Ectodermal cell (in vitro differentiated cells): Measurements from ENCODE around the gene TSSK3.
"Not testable (repeated sequence)": the region's sequence is repeated elsewhere in the genome, so short reads cannot be mapped to it uniquely, and the experiment has no call there.

Experiments
- H3K27ac ChIP-seq: 2 replicates; pipeline ENCODE4 v1.7.0; 2013; ENCODE audit warnings: mild to moderate bottlenecking, low read depth, low read length; ENCODE audit not compliant: insufficient read depth, poor library complexity, severe bottlenecking
- H3K27me3 ChIP-seq: 2 replicates; pipeline ENCODE4 v1.7.0; 2013; ENCODE audit warnings: mild to moderate bottlenecking, low read length; ENCODE audit not compliant: insufficient read depth, control insufficient read depth, poor library complexity, severe bottlenecking
- H3K36me3 ChIP-seq: one replicate; pipeline ENCODE4 v1.7.0; 2013; ENCODE audit warnings: low read length; ENCODE audit not compliant: control insufficient read depth, insufficient read depth
- H3K4me1 ChIP-seq: one replicate; pipeline ENCODE4 v1.7.0; 2013; ENCODE audit warnings: low read length; ENCODE audit not compliant: control insufficient read depth, insufficient read depth
- H3K4me3 ChIP-seq: 2 replicates; pipeline ENCODE4 v1.7.0; 2013; ENCODE audit warnings: low read depth, low read length, control low read depth; ENCODE audit not compliant: insufficient read depth
- H3K9me3 ChIP-seq: 2 replicates; pipeline ENCODE4 v1.7.0; 2013; ENCODE audit warnings: mild to moderate bottlenecking, low read length, moderate library complexity; ENCODE audit not compliant: control insufficient read depth
- WGBS, 2 experiments: methylation state at CpG; one replicate each; pipeline ENCODE4 v1.1.7; 2013; ENCODE audit warnings: missing lambda C conversion rate in 2 of 2; 5-methylcytosine and 5-hydroxymethylcytosine counted together

Gene TSSK3

DNA sequence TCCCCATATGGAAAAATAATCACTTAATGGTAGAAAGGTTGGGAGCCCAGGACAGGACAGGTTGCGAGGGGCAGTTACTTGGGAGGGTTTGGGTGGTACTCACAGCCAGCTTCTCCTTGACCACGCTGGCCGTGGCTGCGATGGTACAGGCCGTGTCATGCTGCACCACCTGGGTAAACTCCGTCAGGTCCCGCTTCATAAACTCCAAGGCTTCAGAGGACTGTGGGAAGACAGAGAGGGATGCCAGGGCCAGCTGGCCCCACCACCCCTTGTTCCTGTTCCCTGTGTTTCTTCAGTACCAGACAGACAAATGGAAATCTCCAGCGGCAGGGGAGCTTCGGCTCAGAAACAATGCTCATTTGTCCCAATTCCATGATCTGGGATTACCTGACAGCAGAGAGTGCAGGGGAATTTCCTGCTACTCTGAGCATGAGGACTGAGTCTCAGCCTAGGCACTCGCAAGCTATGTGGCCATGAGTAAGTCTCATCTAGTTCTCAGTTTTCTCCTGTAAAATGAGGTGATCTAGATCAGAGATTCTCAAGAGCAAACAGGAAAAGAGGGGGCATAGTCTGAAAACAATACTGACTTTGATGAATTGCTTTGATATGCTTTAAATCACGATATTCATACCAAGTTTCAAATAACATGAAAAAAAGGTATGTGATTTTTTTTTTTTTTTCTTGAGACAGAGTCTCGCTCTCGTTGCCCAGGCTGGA, 24.5 kb downstream of the TSSK3 start:
- peaks cover 54% of the 10 kb centered on the region for H3K36me3 ChIP-seq
- H3K27ac ChIP-seq: no peak overlapping the region
- WGBS, 2 experiments: 94 to 97% methylated on average over 13 of the region's 13 CpGs
- no peak overlapping the region for H3K4me3 ChIP-seq
- no peaks in the 10 kb centered on the region for H3K4me1 ChIP-seq
- no peaks in the 10 kb centered on the region for H3K9me3 ChIP-seq
- H3K27me3 ChIP-seq: no peaks in the 10 kb centered on the region

DNA sequence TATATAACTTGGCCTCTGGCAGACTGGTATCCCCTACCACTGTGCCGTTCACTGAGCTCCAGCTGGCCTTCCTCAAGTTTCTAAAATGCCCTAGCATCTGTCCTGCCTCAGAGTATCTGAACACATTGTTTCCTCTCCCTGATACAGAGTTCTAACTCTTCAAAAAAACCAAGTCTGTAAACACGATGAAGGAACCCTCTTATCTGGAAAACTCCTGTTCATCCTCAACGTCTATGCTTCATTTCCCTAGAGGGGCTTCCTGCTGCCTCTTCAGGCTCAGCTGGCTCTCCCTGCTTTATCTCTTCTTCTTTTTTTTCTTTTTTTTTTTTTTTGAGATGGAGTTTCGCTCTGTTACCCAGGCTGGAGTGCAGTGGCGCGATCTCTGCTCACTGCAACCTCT, 26.3 kb downstream of the TSSK3 start:
- H3K27me3 ChIP-seq: no peaks in the 10 kb centered on the region
- H3K36me3 ChIP-seq: peaks cover 36% of the 10 kb centered on the region
- no peak overlapping the region for H3K27ac ChIP-seq
- H3K4me3 ChIP-seq: no peak overlapping the region
- peaks cover 6% of the 10 kb centered on the region for H3K4me1 ChIP-seq
- H3K9me3 ChIP-seq: no peaks in the 10 kb centered on the region
- 95% methylated on average over 6 of the region's 6 CpGs for WGBS, 2 experiments

DNA sequence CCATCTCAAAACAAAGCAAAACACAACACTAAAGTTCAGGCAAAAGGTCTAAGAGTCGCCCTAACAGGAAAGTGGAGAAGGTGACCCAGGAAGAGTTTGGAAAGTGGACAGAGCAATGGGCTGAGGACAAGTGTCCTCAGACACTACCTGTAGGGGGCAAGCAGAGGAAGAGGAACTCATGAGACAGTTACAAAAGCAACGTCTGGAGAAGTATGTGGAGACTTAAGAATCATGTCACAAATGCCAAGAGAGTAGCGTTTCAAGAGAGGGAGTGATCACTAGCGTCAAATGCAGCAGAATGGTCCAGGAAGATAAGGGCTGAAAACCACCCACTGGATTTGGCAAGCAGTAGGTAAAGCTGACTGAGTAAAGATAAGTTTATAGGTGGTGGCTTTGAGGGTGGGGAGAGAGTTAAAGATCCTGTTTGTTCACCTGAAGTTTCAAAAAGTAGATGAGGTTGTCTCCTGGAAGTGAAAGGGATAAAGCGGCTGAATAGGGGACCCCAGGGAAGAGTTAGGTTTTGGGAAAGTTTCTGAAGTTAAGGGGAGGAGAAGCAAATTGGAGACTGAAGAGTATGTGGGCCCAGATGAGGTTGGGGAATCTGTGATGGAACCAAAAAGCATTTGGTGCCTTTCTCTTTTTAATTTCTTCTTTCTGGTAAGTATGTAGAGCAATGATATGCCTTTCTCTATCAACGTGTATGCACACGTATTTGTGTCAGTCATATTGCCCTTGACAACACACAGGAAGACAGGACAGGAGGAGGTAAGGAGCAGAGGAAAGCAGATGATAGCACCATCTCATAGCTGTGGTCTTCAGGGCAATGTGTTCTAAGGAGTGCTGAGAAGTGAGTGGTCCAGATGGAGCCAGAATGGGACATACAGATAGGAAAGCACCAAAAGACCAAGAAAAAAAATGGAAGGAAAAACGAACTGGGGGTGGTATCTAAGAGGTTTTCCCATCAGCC, 28.8 kb downstream of the TSSK3 start:
- H3K27me3 ChIP-seq: no peaks in the 10 kb centered on the region
- peaks cover 6% of the 10 kb centered on the region for H3K4me1 ChIP-seq
- H3K4me3 ChIP-seq: no peak overlapping the region
- H3K36me3 ChIP-seq: peaks cover 18% of the 10 kb centered on the region
- 91 to 92% methylated on average over 7 to 8 of the region's 8 CpGs for WGBS, 2 experiments
- H3K9me3 ChIP-seq: no peaks in the 10 kb centered on the region
- H3K27ac ChIP-seq: no peak overlapping the region

DNA sequence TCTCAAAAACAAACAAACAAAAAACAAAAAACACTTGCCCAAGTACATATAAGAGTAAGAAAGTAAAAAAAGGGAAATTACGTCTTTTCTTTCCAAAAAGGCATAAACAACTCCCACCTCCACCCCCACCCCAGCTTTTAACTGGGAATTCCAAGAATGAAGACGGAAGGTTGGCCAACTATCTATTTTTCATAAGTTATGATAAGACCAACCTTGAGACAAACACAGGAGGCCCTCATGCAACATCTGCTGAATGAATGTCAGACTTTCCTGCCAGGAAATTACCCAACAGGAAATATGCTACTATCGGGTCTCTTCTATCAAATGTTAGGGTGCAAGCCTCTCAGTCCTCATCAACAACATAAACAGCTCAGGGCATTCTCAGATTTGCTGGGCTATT, 30.0 kb downstream of the TSSK3 start:
- Histone ChIP-seq H3K36me3 (peaks cover 9% of the 10 kb centered on the region), H3K4me1 (peaks cover 6% of the 10 kb centered on the region), H3K9me3 (no peaks in the 10 kb centered on the region), H3K27me3 (no peaks in the 10 kb centered on the region), H3K27ac (no peak overlapping the region), H3K4me3 (no peak overlapping the region)
- WGBS, 2 experiments: 96% methylated on average over 3 of the region's 3 CpGs

DNA sequence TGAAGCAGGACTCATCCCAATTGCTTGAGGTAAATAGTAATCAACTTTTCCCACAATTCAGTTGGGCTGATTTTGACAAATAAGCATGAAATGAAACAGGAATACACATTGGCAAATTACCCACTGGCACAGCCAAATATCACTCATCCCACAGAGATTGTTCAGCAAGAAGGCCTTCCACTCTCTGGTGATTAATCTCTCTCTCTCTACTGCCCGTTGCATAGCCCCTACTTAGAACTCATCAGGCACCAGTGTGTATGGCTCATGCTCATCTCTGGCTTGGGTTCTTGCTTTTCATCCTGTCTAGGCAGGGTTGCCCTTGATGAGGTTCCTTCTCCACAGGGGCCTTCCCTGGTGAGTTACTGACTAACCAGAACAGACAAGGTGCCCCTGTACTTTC, 30.8 kb downstream of the TSSK3 start:
- Histone ChIP-seq H3K4me1 (peaks cover 6% of the 10 kb centered on the region), H3K9me3 (no peaks in the 10 kb centered on the region), H3K4me3 (peak overlapping the region; percentile 82), H3K36me3 (peaks cover 9% of the 10 kb centered on the region), H3K27ac (no peak overlapping the region), H3K27me3 (no peaks in the 10 kb centered on the region)
- WGBS, 2 experiments: 93 to 95% methylated on average over 1 of the region's 1 CpG

DNA sequence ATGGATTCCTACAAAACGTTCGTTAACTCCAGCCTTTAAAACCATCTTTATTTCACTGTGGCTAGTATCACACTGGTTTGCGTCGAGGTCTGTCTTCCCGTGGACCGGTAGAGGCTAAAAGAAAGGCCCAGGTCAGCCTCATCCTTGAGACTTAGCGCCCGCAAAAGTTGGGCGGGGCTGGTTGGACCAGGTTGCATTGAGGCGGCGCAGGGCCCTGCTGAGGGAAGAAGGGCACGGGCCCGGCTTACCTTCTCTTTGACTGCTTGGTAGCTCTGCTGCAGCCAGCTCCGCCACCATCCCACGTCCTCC, 31.4 kb downstream of the TSSK3 start:
- Histone ChIP-seq H3K36me3 (peaks cover 9% of the 10 kb centered on the region), H3K4me1 (peaks cover 6% of the 10 kb centered on the region), H3K27ac (peak overlapping the region; percentile 82), H3K4me3 (peak overlapping the region; percentile 82), H3K27me3 (no peaks in the 10 kb centered on the region), H3K9me3 (no peaks in the 10 kb centered on the region)
- 4 to 6% methylated on average over 15 of the region's 15 CpGs for WGBS, 2 experiments

DNA sequence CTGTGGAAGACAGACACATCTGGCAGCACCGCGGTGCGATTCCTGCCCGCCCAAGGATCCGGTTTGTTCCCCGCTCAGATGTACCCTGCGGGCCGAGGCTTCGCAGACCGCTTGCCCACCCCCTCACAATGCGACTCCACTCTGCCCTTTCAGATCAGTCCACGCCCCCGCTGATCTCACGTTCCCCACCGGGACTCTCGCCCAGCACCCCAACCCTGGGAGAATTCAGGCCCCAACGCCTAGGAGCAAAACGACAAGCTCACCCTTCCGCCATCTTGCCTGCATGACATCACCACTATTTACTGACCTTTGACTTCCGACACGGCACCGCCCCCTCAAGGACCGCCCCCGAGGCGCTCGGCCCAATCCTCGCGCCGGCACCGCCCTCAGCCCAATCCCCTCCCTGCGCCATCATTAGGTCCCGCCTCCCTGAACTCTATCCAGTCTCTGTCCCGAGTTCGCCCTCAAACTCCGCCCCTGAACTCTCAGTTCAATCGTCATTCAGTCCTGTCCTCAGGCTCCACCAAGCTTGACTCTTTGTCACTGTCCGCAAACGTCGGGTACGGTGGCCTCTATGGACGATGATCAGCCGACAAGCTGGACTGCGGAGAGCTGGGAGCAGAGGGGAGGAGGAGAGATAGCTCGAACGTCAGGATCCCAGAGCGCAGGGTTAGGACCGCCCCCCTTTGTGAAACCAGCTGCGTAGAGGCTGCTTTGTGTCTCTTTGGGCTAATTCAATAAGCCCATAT, 32.0 kb downstream of the TSSK3 start, which contains the start of gene BSDC1:
Gene BSDC1, minus strand, starts transcription at position 301 of the 749 bp plus-strand sequence. Its CDS starts 27 bp downstream, at position 274.
- no peaks in the 10 kb centered on the region for H3K27me3 ChIP-seq
- H3K27ac ChIP-seq: peak within 1 kb of the TSS; percentile 99
- peaks cover 6% of the 10 kb centered on the region for H3K4me1 ChIP-seq
- peak within 1 kb of the TSS; percentile 82 for H3K4me3 ChIP-seq
- H3K9me3 ChIP-seq: no peaks in the 10 kb centered on the region
- 0% methylated on average over 48 of the region's 48 CpGs for WGBS, 2 experiments
- H3K36me3 ChIP-seq: peaks cover 9% of the 10 kb centered on the region

DNA sequence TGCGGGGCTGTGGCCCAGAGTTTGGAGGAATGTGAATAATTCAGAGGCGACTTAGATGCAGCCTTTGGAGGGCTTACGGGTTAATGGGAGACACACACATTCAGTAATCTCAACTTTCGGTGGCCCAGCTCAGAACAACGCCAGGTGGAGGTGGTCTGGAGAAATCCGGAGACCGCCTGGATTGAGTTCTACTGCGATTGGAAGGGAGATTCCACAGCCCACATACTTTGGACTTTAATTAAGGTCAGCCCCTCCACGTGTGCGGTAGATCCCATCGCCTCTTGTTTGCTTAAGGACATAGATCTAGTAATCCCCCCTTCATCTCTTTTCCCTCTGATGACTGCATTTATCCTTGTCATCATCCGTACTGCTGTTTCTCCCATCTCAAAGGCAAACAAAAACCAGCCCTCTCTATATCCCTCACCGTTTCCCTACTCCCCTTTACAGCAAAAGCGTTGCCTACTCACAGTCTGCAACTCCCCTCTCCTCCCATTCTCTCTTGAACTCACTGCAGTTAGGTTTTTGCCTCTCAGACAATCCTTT, 32.6 kb downstream of the TSSK3 start:
- Histone ChIP-seq H3K4me1 (peaks cover 6% of the 10 kb centered on the region), H3K27me3 (no peaks in the 10 kb centered on the region)
- 0 to 1% methylated on average over 14 of the region's 14 CpGs for WGBS, 2 experiments

DNA sequence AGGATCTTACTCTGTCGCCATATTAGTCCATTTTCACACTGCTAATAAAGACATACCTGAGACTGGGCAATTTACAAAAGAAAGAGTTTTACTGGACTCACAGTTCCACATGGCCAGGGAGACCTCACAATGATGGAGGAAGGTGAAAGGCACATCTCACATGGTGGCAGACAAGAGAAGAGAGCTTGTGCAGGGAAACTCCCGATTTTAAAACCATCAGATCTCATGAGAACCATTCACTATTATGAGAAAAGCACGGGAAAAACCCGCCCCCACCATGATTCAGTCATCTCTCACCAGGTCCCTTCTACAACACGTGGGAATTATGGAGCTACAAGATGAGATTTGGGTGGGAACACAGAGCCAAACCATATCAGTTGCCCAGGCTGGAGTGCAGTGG, 34.2 kb downstream of the TSSK3 start:
- 94 to 95% methylated on average over 5 of the region's 5 CpGs for WGBS, 2 experiments
- not testable (repeated sequence) for H3K4me3 ChIP-seq, H3K27me3 ChIP-seq, H3K4me1 ChIP-seq, H3K9me3 ChIP-seq, H3K27ac ChIP-seq, H3K36me3 ChIP-seq

More for the DNA sequence above, 32.6 kb downstream of the TSSK3 start:
- peak overlapping the region; percentile 82 for H3K4me3 ChIP-seq
- peak overlapping the region; percentile 99 for H3K27ac ChIP-seq
- no peaks in the 10 kb centered on the region for H3K9me3 ChIP-seq
- H3K36me3 ChIP-seq: peaks cover 5% of the 10 kb centered on the region
